Activated CD8-positive, alpha-beta memory T cell treated with anti-CD3 and anti-CD28 coated beads for 36 hours (primary cell): Measurements from ENCODE around the gene SERF2. TPM values are rescaled to one million over a fixed set of nuclear protein-coding genes. Genes with fewer than 3 reads are reported as not detected.
"Not testable (repeated sequence)": the region's sequence is repeated elsewhere in the genome, so short reads cannot be mapped to it uniquely, and the experiment has no call there.

Experiments
- CTCF ChIA-PET: fragments of 350-600 bp; sonication (Branson Sonifier 250); formaldehyde crosslinking; loops from one replicate; lab custom pipeline; 2021; ENCODE audit warnings: antibody characterized with exemption; lab: Charles Lee
- POLR2A ChIA-PET: fragments of 350-600 bp; sonication (Branson Sonifier 250); formaldehyde crosslinking; loops from one replicate; lab custom pipeline; 2021; ENCODE audit warnings: antibody characterized with exemption; lab: Charles Lee
- total RNA-seq, 2 experiments: library from RNA; stranded (reverse); gene quantifications; one replicate each; pipeline ENCODE4 v1.2.3, GENCODE V29; 2021

Gene SERF2
- total RNA-seq, 2 experiments from 2014 or later: 653 to 655 TPM

- ChIA-PET CTCF (interaction anchor here (0.7 to 2.8 kb wide), 6 partner anchors 8 to 50 kb away, joined by 3 to 11 read pairs (median 4); partner anchors contain the start of gene MFAP1), POLR2A (interaction anchor here (0.6 to 1.2 kb wide), 5 partner anchors 14 to 53 kb away, joined by 3 to 5 read pairs (median 4); partner anchors contain the start of gene PDIA3)
Measured at GRCh38 chr15:43777267-43777914, 14.7 kb upstream of the SERF2 start.

- ChIA-PET POLR2A (interaction anchor here (0.6 to 0.7 kb wide), 2 partner anchors 10 to 19 kb away, joined by 5 to 18 read pairs; no protein-coding TSS in a partner anchor), CTCF (interaction anchor here (0.6 kb wide), 1 partner anchor 10 kb away, joined by 4 read pairs; no protein-coding TSS in a partner anchor)
Measured at GRCh38 chr15:43779016-43779415, 13.1 kb upstream of the SERF2 start.

- ChIA-PET CTCF (interaction anchor here (0.6 to 2.6 kb wide), 3 partner anchors 11 to 19 kb away, joined by 4 to 11 read pairs (median 8); partner anchors contain the start of gene ELL3), POLR2A (interaction anchor here (0.6 kb wide), 1 partner anchor 41 kb away, joined by 6 read pairs; no protein-coding TSS in a partner anchor)
Measured at GRCh38 chr15:43789409-43789808, 2.7 kb upstream of the SERF2 start.

- ChIA-PET POLR2A (interaction anchor here (1.0 to 1.1 kb wide), 3 partner anchors 32 to 43 kb away, joined by 4 to 5 read pairs (median 4); partner anchors contain the start of gene MFAP1), CTCF (interaction anchor here (0.5 to 1.1 kb wide), 2 partner anchors 17 kb away, joined by 3 read pairs; no protein-coding TSS in a partner anchor)
Measured at GRCh38 chr15:43792761-43793476, 799 bp downstream of the SERF2 start.

GRCh38 chr15:43793647-43794046, 1.5 kb downstream of the SERF2 start:
- ChIA-PET POLR2A (interaction anchor here (1.0 to 1.1 kb wide), 3 partner anchors 31 to 44 kb away, joined by 4 to 5 read pairs (median 4); partner anchors contain the start of gene MFAP1), CTCF (interaction anchor here (0.5 kb wide), 1 partner anchor 17 kb away, joined by 3 read pairs; no protein-coding TSS in a partner anchor)

GRCh38 chr15:43794269-43795037, 2.3 kb downstream of the SERF2 start:
- ChIA-PET CTCF (no interaction called here), POLR2A (interaction anchor here (0.7 kb wide), 1 partner anchor 65 kb away, joined by 4 read pairs; no protein-coding TSS in a partner anchor)

GRCh38 chr15:43795197-43795596, 3.1 kb downstream of the SERF2 start:
- ChIA-PET CTCF (no interaction called here), POLR2A (interaction anchor here (0.7 kb wide), 1 partner anchor 18 kb away, joined by 3 read pairs; the partner anchor contains the start of gene ELL3)

- ChIA-PET POLR2A (interaction anchor here (0.7 kb wide), 2 partner anchors 19 to 51 kb away, joined by 3 to 8 read pairs; partner anchors contain the start of gene ELL3), CTCF (no interaction called here)
Measured at GRCh38 chr15:43795997-43796396, 3.9 kb downstream of the SERF2 start.

GRCh38 chr15:43796566-43796965, 4.4 kb downstream of the SERF2 start:
- ChIA-PET CTCF (no interaction called here), POLR2A (interaction anchor here (0.7 kb wide), 2 partner anchors 52 to 68 kb away, joined by 4 to 8 read pairs; no protein-coding TSS in a partner anchor)

- POLR2A ChIA-PET: no interaction called here
- CTCF ChIA-PET: no interaction called here
Measured at GRCh38 chr15:43799209-43799944, 7.3 kb downstream of the SERF2 start.

- ChIA-PET POLR2A (interaction anchor here (0.9 to 1.6 kb wide), 4 partner anchors 8 to 25 kb away, joined by 4 to 12 read pairs (median 6); partner anchors contain the start of genes MFAP1 and SERF2), CTCF (interaction anchor here (0.9 to 1.0 kb wide), 2 partner anchors 8 to 11 kb away, joined by 3 read pairs; partner anchors contain the start of gene SERF2)
Measured at GRCh38 chr15:43799945-43800285, 7.8 kb downstream of the SERF2 start, which contains the start of gene SERINC4. SERINC4 (minus strand) TSS chr15:43800220; CDS start chr15:43799986, 234 bp downstream.

GRCh38 chr15:43800286-43801141, 8.4 kb downstream of the SERF2 start, which contains the start of gene HYPK:
HYPK (plus strand) TSS chr15:43800599; CDS start chr15:43800623, 24 bp downstream.
- ChIA-PET POLR2A (interaction anchor here (0.9 to 1.6 kb wide), 4 partner anchors 9 to 24 kb away, joined by 4 to 12 read pairs (median 6); partner anchors contain the start of genes MFAP1 and SERF2), CTCF (interaction anchor here (0.9 to 1.0 kb wide), 2 partner anchors 9 to 11 kb away, joined by 3 read pairs; partner anchors contain the start of gene SERF2)

- CTCF ChIA-PET: not testable (repeated sequence)
- POLR2A ChIA-PET: interaction anchor here (0.7 kb wide), 1 partner anchor 34 kb away, joined by 3 read pairs; no protein-coding TSS in a partner anchor
Measured at GRCh38 chr15:43802676-43803075, 10.6 kb downstream of the SERF2 start.

- ChIA-PET CTCF (no interaction called here), POLR2A (no interaction called here)
Measured at GRCh38 chr15:43808435-43808950, 16.4 kb downstream of the SERF2 start.

GRCh38 chr15:43808960-43809678, 17.0 kb downstream of the SERF2 start:
- POLR2A ChIA-PET: no interaction called here
- CTCF ChIA-PET: interaction anchor here (0.6 to 1.3 kb wide), 3 partner anchors 17 to 973 kb away, joined by 3 read pairs; partner anchors contain the start of gene SERF2
